Kidney (tissue), 14 donors: ENCODE results near the gene KCNT1. TPM values are rescaled to one million over a fixed set of nuclear protein-coding genes. Genes with fewer than 3 reads are reported as not detected.

Experiments used
- DNase-seq, 5 donors: peaks; one replicate each; pipeline ENCODE4 v3.0.0-alpha.2; 2013 to 2020
- FAIRE-seq: peaks from 2 replicates; lab custom pipeline; 2012; peaks lifted over from hg19 to GRCh38; lab: Jason Lieb, UNC
- H3K27ac ChIP-seq, 2 donors: one replicate each; pipeline ENCODE4 v1.7.0; 2013; ENCODE audit warnings: low read depth in 2 of 2, low read length in 2 of 2, inconsistent platforms in 1 of 2
- H3K27me3 ChIP-seq: one replicate; pipeline ENCODE4 v1.7.1; 2013; ENCODE audit warnings: low read length, inconsistent platforms; ENCODE audit not compliant: control insufficient read depth, insufficient read depth
- H3K36me3 ChIP-seq, 3 donors: one replicate each; pipeline versions ENCODE4 v1.7.0 to v1.7.1; 2013; ENCODE audit warnings: low read length in 3 of 3, control low read depth in 1 of 3, inconsistent platforms in 1 of 3; ENCODE audit not compliant: insufficient read depth in 3 of 3, control insufficient read depth in 2 of 3
- H3K4me1 ChIP-seq, 3 donors: one replicate each; pipeline versions ENCODE4 v1.7.0 to v1.7.1; 2013; ENCODE audit warnings: low read length in 3 of 3, inconsistent platforms in 1 of 3, low read depth in 1 of 3; ENCODE audit not compliant: control insufficient read depth in 2 of 3, insufficient read depth in 2 of 3
- H3K4me3 ChIP-seq, 3 donors: one replicate each; pipeline versions ENCODE4 v1.7.0 to v1.8.1; 2013; ENCODE audit warnings: low read length in 3 of 3, control low read depth in 1 of 3, inconsistent platforms in 1 of 3
- H3K9ac ChIP-seq, 3 donors: one replicate each; pipeline versions ENCODE4 v1.7.0 to v1.7.1; 2013; ENCODE audit warnings: low read length in 3 of 3, control low read depth in 1 of 3, inconsistent platforms in 1 of 3
- H3K9me3 ChIP-seq, 3 donors: one replicate each; pipeline versions ENCODE4 v1.7.0 to v1.7.1; 2013; ENCODE audit warnings: low read length in 3 of 3, control low read depth in 1 of 3, inconsistent platforms in 1 of 3; ENCODE audit not compliant: control insufficient read depth in 2 of 3, insufficient read depth in 1 of 3
- intact Hi-C: fragments of 100-400 bp; cut with DNase I; formaldehyde crosslinking; loops from one replicate; pipeline ENCODE4 v1.11.1; 2022
- polyA plus RNA-seq: library from polyadenylated mRNA; stranded (reverse); fragments of 350-450 nt; fragmentation: Illumina TruSeq; extraction: RNeasy Lipid Tissue Mini Kit (QIAGEN cat#74804); gene quantifications from one replicate; pipeline ENCODE4 v1.2.3, GENCODE V29; 2014; ENCODE audit warnings: low read depth, low replicate concordance; ENCODE audit not compliant: insufficient read depth
- total RNA-seq: library from RNA; stranded (reverse); fragmentation: NEBNext Ultra II Directional; extraction: Animal tissue kit (Norgen Biotek cat#: 25700); gene quantifications from one replicate; pipeline ENCODE4 v1.2.1, GENCODE V29; 2021
- TF ChIP-seq, protein P1 (sequence below): IDR thresholded peaks from 3 replicates; pipeline ENCODE4 v1.5.1; 2012; ENCODE audit warnings: mild to moderate bottlenecking, moderate library complexity, borderline replicate concordance; ENCODE audit not compliant: insufficient read depth; ENCODE audit errors: extremely low read depth
- donor health status: control.
- donor health status: control.
- donor health status: control.
- donor health status: control.
- donor health status: control.
- donor health status: DM: yes; HTN: yes; CAD: no.
- donor health status: Normal renal cell carcinoma (clear cell type).

Gene KCNT1
- total and polyA plus RNA-seq, 2 donors from 2014 or later: 0.15 TPM; not detected in 1

DNA sequence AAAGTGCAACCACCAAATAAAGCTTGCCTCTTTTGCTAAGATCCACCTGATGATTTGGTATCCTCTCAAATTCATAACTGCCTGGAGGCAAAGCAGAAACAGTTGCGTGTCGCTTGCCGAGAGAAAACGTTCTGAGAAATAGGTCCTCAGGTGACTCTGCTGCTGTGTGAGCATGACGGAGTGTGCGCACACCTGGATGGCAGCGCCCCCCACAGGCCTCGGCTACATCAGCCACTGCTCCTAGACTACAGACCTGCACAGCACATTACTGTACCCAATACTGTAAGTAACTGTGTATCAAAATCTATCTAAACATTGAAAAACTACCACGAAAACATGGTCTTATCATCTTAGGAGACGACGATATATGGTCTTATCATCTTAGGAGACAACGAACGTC lies 117.9 kb downstream of the KCNT1 start:
- H3K27me3 ChIP-seq: no peaks in the 10 kb centered on the region
- no peak overlapping the region for H3K9ac ChIP-seq
- intact Hi-C loops: no loop called here
- DNase-seq: no peak
- H3K4me3 ChIP-seq: no peak overlapping the region
- H3K9me3 ChIP-seq: no peaks in the 10 kb centered on the region
- peaks cover 3 to 43% (median 30%) of the 10 kb centered on the region in 3 donors for H3K36me3 ChIP-seq
- H3K4me1 ChIP-seq: no peaks in the 10 kb centered on the region
- TF ChIP-seq, protein P1, sequence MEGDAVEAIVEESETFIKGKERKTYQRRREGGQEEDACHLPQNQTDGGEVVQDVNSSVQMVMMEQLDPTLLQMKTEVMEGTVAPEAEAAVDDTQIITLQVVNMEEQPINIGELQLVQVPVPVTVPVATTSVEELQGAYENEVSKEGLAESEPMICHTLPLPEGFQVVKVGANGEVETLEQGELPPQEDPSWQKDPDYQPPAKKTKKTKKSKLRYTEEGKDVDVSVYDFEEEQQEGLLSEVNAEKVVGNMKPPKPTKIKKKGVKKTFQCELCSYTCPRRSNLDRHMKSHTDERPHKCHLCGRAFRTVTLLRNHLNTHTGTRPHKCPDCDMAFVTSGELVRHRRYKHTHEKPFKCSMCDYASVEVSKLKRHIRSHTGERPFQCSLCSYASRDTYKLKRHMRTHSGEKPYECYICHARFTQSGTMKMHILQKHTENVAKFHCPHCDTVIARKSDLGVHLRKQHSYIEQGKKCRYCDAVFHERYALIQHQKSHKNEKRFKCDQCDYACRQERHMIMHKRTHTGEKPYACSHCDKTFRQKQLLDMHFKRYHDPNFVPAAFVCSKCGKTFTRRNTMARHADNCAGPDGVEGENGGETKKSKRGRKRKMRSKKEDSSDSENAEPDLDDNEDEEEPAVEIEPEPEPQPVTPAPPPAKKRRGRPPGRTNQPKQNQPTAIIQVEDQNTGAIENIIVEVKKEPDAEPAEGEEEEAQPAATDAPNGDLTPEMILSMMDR: no peak
- H3K27ac ChIP-seq: no peak overlapping the region
- no peak for FAIRE-seq

GRCh38 chr9:135820661-135821060 lies 118.7 kb downstream of the KCNT1 start:
- Histone ChIP-seq H3K36me3 (peaks cover 3 to 41% (median 29%) of the 10 kb centered on the region in 3 donors), H3K27ac (no peak overlapping the region), H3K4me1 (no peaks in the 10 kb centered on the region), H3K27me3 (no peaks in the 10 kb centered on the region), H3K4me3 (no peak overlapping the region), H3K9ac (no peak overlapping the region), H3K9me3 (no peaks in the 10 kb centered on the region)
- FAIRE-seq (no peak), DNase-seq (no peak)
- TF ChIP-seq, protein P1: no peak
- intact Hi-C loops: no loop called here

- H3K9ac ChIP-seq: no peak overlapping the region
- FAIRE-seq: no peak
- no peaks in the 10 kb centered on the region for H3K9me3 ChIP-seq
- DNase-seq: no peak
- peaks cover 3 to 37% (median 25%) of the 10 kb centered on the region in 3 donors for H3K36me3 ChIP-seq
- H3K27me3 ChIP-seq: no peaks in the 10 kb centered on the region
- H3K4me3 ChIP-seq: no peak overlapping the region
- H3K4me1 ChIP-seq: no peaks in the 10 kb centered on the region
- intact Hi-C loops: no loop called here
- H3K27ac ChIP-seq: no peak overlapping the region
- TF ChIP-seq, protein P1: no peak
Measured at GRCh38 chr9:135821116-135821515, 119.1 kb downstream of the KCNT1 start.
